NCI-H1694 treated with DMSO at 0.1 percent for 48 hours (cell line): ENCODE data around the gene PLEKHJ1.

Source experiments
- DNase-seq: peaks from one replicate; lab custom pipeline; 2025; lab: John Stamatoyannopoulos, UW

PLEKHJ1 gene

DNA sequence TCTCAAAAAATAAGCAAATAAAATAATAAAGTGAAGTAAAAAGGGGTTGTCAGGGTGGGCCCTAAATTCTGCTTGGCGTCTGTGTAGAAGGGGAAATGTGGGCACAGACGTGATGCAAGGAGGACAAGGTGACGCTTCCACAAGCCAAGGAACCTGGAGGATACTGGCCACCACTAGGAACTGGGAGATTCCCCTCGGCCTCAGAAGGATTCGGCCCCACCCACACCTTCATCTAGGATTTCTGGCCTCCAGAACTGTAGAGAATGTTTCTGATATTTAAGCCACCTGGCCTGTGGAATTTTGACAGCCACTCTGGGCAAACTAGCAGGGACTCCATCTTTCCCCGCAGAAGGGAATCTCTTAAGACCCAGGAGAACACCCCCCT lies 1.1 kb downstream of the PLEKHJ1 start:
- no peak for DNase-seq

DNA sequence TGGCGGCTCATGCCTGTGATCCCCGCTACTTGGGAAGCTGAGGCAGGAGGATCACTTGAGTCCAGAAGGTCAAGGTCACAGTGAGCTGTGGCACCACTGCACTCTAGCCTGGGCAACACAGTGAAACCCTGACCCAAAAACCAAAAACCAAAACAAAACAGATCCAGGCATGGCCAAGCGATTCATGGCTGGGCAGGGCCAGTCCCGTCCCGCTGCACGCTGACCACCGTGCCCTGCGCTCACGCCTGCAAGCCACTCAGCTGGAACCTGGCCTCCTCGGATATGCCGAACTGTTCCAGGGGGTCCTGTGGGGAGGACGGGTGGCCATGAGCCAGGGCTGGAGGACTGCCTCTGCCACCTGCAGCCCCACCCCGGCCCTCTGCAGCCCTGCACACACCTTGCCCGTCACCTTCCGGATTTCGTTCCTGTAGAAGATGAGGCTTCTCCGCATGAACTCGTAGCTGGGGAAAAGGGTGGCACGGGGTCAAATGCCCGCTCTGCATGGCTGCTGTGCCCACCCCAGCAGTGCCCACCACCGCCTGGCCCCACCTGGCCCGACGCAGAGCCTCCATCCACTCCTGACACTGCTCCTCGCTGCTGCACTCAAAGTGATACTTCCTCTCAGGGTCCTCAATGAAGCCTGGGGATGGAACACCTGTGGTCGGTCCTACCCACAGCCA lies 2.4 kb downstream of the PLEKHJ1 start:
- DNase-seq: no peak

DNA sequence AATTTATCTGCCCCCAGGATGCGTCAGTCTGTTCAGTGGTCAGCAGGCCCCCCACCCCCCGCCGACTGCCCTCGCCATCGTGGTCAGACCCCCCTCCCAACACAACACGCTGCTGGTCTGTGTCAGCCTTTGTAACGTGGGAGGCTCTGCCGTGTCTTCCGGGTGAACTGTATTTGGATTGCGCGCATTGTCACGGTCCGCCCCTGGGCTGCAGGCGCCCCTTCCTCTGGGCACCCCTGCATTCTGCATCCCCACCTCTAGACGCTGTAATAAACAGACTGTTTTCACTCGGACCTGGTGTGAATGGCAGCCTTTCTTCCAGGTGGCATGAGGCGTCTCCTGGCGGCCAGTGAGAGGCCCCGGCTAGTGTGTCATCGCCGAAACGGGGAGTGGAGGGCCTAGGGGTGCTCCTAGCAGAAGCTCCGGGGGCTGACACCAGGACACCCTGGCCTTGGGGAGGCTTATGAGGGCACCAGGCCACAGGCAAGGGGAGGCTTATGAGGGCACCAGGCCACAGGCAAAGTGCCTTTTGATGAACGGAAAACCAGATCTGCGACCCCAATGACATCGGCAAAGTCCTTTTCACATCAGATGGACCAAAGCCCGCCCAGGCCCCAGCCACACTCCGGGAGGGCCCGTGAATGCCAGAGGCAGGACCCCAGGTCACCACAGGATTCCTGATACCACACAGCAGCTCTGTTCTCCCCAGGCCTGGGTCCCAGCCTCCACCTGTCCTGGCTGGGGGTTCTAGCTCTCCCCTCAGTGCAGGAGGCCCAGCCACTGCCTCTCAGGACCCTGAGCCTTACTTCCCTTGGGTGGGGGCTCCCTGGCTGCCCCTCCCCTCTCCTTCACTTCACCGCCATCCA lies 3.6 kb downstream of the PLEKHJ1 start:
- no peak for DNase-seq

DNA sequence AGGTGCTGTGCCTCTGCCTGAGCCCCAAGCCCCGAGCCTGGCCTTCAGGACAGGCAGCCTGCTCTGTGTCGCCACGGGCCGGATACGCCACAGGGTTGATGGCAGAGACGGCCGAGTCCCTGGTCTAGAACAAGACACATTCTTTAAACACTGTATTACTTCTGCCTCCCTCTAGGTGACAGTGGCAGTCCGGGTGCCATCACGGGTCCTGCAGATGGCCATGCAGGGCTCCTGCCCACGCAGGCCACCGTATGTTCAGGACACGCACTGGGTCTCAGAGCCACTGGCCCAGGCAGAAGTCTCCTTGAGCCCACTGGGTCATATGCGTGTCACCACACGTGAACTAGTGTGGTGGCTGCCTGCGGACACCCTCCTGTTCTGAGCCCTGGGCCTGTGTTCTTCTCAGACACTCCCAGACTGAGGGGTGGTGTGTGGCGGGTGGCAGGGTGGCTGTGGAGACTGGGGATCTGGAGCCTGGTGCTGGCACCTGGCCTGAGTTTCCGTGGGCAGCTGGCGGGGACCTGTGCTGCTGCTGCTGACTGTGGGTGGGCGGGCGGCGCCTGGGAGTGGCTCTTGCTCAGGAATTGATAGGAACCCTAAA lies 4.4 kb downstream of the PLEKHJ1 start:
- no peak for DNase-seq

DNA sequence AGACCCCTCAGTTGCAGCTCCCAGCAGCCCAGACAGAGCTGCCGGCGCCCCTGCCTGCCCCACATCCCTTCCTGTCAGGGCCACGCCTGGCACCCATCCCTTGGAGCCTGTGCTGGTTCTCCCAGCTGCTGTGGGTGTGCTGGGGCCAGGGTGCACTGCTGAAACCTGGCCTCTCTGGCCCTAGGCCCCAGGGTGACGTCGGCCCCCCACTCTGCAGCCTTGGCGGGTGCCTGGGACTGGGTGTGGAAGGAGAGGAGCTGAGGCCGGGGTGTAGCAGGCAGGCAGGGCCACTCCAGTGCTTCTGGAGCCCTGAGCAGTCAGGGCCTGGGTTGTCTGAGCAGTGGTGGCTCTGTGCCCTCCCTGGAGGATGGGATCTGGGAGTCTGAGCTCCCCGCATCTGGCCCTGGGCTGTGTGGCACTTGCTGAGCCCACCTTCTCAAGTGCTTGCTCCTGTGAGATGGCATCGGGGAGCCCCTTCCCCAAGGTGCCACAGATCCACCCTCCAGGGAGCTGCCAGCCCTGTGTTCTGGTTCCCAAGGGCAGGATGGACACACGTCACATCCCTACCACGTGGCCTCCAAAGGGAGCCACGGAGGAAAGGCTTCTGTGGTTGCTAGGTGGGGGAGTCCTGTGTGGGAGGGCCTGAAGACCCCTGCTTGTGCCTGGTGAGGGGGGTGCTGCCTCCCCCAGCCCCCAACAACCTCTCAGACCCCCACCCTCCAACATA lies 5.2 kb downstream of the PLEKHJ1 start:
- DNase-seq: no peak

- no peak for DNase-seq
Measured at GRCh38 chr19:2230033-2230531, 6.0 kb downstream of the PLEKHJ1 start.

DNA sequence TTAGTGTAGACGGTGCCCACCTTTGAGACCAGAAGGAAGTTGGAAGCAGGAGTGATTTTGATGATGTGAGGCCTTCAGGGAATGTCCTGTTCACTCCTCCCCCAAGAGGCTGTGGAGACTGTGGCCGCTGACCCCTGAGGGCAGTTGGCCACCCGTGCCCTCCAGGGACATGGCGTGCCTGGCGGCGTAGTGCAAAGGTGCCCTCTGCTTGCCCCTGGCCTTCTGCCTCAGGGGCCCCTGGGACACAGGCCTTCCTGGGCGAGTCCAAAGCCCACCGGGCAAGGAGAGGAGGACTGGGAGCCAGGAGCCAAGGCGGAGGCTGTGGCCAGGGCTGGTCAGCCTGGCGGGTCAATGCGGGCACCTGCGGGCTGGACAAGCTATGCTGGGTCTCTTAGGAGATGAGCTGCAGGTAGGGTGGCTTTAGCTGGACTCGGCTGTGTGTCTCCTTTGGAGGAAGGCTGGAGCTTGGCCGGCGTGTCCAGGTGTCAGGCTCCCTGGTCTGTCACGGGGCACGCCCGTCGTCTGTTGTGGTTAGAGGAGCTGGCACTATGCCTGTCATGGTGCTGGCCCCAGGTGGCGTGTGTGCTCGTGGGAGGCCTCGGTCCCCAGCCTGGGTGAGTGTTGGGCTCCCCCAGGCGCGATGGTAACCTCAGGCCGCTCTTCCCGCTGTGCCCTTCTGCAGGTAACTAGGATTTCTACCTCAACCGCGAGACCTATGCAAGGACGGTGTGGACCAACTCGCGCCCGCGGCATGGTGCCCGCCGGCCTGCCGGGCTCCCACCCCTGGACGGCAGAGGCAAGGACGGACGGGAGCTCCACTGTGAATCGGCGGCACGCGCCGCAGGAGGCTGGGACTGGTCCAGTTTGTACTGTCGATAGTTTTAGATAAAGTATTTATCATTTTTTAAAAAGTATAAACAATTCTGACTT lies 6.8 kb downstream of the PLEKHJ1 start:
- DNase-seq: no peak

GRCh38 chr19:2228157-2229030 lies 7.7 kb downstream of the PLEKHJ1 start:
- DNase-seq: no peak

DNA sequence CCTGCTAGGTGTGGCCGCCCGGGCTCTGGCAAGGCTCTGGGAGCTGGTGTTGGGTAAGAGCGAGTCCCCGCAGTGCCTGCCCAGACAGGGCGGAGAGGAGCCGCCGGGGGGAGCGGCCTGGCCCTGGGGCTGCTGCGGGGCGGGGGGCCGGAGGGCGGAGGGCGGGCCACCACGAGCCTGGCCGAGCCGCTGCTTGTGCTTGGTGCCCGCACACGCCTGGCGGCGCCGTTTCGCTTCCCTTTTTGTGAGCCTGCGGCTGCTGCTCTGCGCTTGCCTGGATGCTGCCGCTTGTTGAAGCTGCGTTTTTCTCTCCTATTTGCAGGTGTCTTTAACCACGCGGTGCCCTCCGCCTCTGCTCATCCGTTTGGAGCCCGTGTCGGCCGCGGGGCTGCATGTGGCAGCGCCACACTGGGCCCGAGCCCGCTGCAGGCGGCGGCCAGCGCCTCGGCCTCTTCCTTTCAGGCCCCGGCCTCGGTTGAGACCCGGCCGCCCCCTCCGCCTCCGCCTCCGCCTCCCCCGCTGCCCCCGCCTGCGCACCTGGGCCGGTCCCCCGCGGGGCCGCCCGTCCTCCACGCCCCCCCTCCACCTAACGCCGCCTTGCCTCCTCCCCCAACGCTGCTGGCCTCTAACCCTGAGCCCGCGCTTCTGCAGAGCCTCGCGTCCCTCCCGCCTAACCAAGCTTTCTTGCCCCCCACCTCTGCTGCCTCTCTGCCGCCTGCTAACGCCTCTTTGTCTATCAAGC lies 8.5 kb downstream of the PLEKHJ1 start:
- no peak for DNase-seq

DNA sequence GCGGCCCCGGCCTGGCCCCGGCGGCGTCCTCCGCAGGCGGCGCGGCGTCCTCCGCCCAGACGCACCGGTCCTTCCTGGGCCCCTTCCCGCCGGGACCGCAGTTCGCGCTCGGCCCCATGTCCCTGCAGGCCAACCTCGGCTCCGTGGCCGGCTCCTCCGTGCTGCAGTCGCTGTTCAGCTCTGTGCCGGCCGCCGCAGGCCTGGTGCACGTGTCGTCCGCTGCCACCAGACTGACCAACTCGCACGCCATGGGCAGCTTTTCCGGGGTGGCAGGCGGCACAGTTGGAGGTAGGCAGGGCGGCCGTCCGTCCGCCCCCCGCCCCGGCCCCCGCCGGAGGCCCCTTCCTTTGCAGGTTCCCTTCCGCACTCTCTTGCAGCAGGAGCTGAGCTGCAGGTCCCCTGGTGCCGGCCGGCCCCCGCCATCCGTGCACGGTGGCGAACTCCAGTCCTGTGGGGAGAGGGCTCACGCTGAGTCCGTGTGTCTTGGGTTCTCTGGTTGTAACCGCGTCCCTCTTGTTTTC lies 9.2 kb downstream of the PLEKHJ1 start:
- DNase-seq: no peak

- no peak for DNase-seq
Measured at GRCh38 chr19:2226051-2226839, 9.9 kb downstream of the PLEKHJ1 start.

DNA sequence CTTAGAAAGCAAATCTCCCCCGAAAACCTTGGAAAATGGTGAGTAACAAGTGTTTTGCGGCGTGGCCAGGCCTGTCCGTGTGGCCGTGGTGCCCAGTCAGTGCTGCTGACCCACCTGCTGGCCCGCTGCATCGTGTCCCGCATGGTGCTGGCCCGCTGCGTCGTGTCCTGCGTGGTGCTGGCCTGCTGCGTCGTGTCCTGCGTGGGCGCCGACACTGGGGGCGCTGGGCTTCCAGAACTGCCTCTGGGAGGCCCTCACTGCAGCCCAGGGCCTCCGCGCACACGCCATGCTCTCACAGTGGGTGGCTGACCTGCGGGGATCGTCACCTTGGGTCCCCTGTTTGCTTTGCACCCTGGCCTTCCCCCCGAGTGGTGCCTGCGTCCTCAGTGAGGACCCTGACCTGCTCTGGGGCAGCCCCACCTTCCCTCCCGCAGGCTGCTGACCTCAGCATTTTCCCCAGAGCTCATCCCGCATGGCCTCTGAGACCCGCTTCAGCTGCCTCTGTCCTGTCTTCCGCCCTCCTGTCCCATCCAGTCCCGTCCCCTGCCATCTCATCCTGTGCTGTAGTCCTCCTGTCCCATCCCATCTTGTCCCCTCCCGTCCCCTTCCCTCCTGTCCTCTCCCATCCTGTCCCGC lies 10.6 kb downstream of the PLEKHJ1 start:
- no peak for DNase-seq

DNA sequence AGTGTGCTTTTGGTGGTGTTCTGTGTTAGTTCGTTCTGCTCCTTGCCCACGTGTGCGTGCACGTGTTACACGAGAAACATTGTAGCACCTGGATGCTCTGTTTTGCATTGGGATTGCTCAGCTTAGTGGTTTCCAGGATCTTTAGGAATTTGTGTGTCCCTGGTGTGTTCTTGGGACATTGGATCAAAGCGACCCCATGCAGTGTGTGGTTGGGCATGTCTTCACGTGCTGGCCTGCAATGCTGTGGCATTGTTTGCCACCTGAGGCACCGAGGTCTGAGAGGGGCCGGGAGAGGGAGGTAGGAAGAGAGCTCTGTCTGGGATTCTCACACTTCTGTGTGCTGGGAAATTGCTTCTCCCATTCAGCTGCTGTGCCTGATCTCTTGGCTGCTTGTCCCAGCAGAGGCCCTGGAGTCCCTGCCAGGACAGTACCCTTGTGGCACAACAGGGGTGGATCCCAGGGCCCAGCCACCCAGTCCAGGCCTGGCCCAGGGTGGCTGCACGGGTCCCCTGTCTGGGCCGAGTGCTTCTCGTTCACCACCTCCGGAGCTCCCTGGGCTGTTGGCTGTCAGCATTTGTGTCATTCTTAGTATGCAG lies 11.3 kb downstream of the PLEKHJ1 start:
- DNase-seq: no peak

- DNase-seq: no peak
Measured at GRCh38 chr19:2223959-2224358, 12.2 kb downstream of the PLEKHJ1 start.

DNA sequence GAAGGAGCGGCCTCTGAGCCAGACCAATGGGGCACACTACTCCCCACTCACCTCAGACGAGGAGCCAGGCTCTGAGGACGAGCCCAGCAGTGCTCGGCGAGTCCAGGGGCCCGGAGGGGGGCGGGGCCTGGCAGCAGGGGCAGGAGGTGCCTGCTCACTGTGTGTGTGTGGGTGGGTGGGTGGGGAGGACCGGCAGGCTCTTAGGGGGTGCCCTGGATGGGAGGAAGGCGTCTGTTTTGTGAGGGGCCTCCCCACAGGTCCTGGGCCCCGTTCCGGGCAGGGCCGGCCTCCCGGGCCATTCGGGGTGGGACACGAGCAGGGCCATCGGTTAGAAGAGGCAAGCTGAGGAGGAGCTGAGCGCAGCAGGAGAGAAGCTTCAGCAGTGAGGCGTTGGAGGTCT lies 12.7 kb downstream of the PLEKHJ1 start:
- no peak for DNase-seq

- no peak for DNase-seq
Measured at GRCh38 chr19:2221918-2222317, 14.2 kb downstream of the PLEKHJ1 start.

DNA sequence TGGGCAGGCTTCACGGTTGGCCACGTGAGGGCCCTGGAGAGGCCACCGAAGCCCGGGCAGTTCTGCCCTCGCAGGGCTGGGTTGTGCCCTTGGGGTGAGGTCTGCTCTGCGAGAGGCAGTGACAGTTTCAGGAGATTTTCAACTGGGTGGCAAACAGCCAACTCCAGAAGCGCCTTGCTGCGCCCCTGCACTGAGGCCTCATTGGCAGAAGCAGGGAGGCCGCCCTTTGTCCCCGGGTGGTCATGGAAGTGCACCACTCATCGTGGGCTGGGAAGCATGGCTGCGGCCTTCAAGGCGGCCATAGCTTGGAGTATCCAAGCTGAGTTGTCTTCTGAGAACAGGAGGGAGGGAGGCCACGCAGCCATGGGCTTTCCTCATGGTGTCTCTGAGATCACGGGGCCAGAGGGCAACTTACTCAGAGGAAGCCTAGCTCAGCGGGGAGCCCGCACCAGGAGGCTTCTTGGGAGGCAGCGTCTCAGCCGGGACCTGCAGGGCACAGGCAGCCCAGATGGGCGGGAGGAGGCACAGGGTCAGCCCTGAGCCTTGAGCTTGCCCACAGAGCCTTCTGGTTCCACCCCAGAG lies 14.8 kb downstream of the PLEKHJ1 start:
- no peak for DNase-seq
